K562 (cell line): ENCODE measurements around the gene LRFN2.

Experiments
- NBN ChIP-seq: fragments of 450-650 bp; IDR thresholded peaks from 2 replicates; pipeline ENCODE4 v1.6.1; 2016; ENCODE audit warnings: low read depth, mild to moderate bottlenecking
- PHB2 ChIP-seq: fragments of 450-650 bp; IDR thresholded peaks from 2 replicates; pipeline ENCODE4 v1.6.1; 2017; ENCODE audit warnings: low read depth
- TCF7 ChIP-seq: sonication (generic); IDR thresholded peaks from 2 replicates; pipeline ENCODE4 v1.6.1; 2016; ENCODE audit warnings: antibody characterized with exemption, borderline replicate concordance

DNA sequence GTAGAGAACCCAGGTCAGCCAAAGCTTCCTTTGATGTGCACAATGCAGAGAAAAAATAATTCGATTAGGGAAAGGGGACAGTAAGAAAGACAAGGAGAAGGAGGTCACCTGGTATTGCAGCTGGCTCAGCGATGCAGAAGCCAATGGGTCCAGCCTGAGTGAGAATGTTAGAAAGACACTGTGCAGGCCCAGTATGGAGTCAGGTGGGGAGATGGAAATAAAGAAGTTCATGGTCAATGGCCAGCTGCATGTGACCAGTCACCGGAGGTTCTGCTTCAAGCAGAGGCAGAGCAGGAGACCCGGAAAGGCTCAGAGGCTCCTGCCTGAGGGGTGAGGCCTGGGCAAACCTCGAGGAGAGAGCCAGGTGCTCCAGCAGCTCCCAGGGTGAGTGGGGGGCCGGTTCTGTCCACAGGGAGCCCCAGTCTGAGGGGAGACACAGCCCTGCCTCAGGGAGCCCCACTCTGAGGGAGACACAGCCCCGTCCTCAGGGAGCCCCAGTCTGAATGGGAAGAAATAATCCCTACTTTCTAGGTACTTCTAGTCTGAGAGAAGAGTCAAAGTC, 51.3 kb downstream of the LRFN2 start:
- TF ChIP-seq PHB2, result no peak
- no peak for TF ChIP-seq NBN
- TF ChIP-seq TCF7, result no peak
